ENCODE results near the gene TMEM109. TPM values are rescaled to one million over a fixed set of nuclear protein-coding genes. Genes with fewer than 3 reads are reported as not detected.

TMEM109 gene
- total RNA-seq, 3 donors from 2014 or later: 77.6 to 112 (median 77.7) TPM

GRCh38 chr11:60912851-60913528 lies 968 bp upstream of the TMEM109 start:
- H3K27me3 ChIP-seq: no peaks in the 10 kb centered on the region
- intact Hi-C loops (cut with DNase I; ENCODE audit: low total_unique reads): no loop called here
- peak overlapping the region; percentile 94 to 95 for H3K27ac ChIP-seq
- DNase-seq (ENCODE audit: low spot score in 2 of 2): peak in 1 of 2 donors; percentile 40
- H3K36me3 ChIP-seq: no peaks in the 10 kb centered on the region
- H3K4me1 ChIP-seq: peaks cover 4% of the 10 kb centered on the region in 2 donors
- no peaks in the 10 kb centered on the region for H3K9me3 ChIP-seq
- peak overlapping the region in 2 of 3 donors; percentile 69 to 74 for H3K4me3 ChIP-seq
- TF ChIP-seq CTCF (IDR thresholded peaks at IDR 0.05) (no peak), POLR2AphosphoS5 (IDR thresholded peaks at IDR 0.05) (no peak), POLR2A (IDR thresholded peaks at IDR 0.05) (no peak)

- intact Hi-C loops (cut with DNase I; ENCODE audit: low total_unique reads): no loop called here
- peak overlapping the region; percentile 69 to 84 (median 74) for H3K4me3 ChIP-seq
Measured at GRCh38 chr11:60914633-60915247, 782 bp downstream of the TMEM109 start.

GRCh38 chr11:60915248-60915914 lies 1.4 kb downstream of the TMEM109 start:
- intact Hi-C loops (cut with DNase I; ENCODE audit: low total_unique reads): no loop called here
- peaks cover 4% of the 10 kb centered on the region in 2 donors for H3K4me1 ChIP-seq
- TF ChIP-seq POLR2AphosphoS5 (IDR thresholded peaks at IDR 0.05) (no peak), CTCF (IDR thresholded peaks at IDR 0.05) (no peak), POLR2A (IDR thresholded peaks at IDR 0.05) (no peak)
- H3K9me3 ChIP-seq: no peaks in the 10 kb centered on the region
- no peaks in the 10 kb centered on the region for H3K27me3 ChIP-seq
- H3K36me3 ChIP-seq: no peaks in the 10 kb centered on the region
- peak in 1 of 2 donors; percentile 64 for DNase-seq (ENCODE audit: low spot score in 2 of 2)
- peak overlapping the region; percentile 94 to 95 for H3K27ac ChIP-seq
- peak overlapping the region; percentile 69 to 84 (median 74) for H3K4me3 ChIP-seq

More at GRCh38 chr11:60914633-60915247, 782 bp downstream of the TMEM109 start:
- no peaks in the 10 kb centered on the region for H3K9me3 ChIP-seq
- H3K4me1 ChIP-seq: peaks cover 4% of the 10 kb centered on the region in 2 donors
- H3K36me3 ChIP-seq: no peaks in the 10 kb centered on the region
- DNase-seq (ENCODE audit: low spot score in 2 of 2): no peak
- no peaks in the 10 kb centered on the region for H3K27me3 ChIP-seq
- TF ChIP-seq POLR2A (IDR thresholded peaks at IDR 0.05) (no peak), CTCF (IDR thresholded peaks at IDR 0.05) (no peak), POLR2AphosphoS5 (IDR thresholded peaks at IDR 0.05) (no peak)
- peak overlapping the region; percentile 94 to 95 for H3K27ac ChIP-seq

- no peak for DNase-seq (ENCODE audit: low spot score in 2 of 2)
- H3K9me3 ChIP-seq: no peaks in the 10 kb centered on the region
- H3K27ac ChIP-seq: peak overlapping the region in 1 of 2 donors; percentile 13
- H3K4me1 ChIP-seq: peaks cover 4% of the 10 kb centered on the region in 2 donors
- H3K36me3 ChIP-seq: peaks cover 6% of the 10 kb centered on the region
- intact Hi-C loops (cut with DNase I; ENCODE audit: low total_unique reads): no loop called here
- no peaks in the 10 kb centered on the region for H3K27me3 ChIP-seq
- TF ChIP-seq POLR2AphosphoS5 (IDR thresholded peaks at IDR 0.05): no peak
- TF ChIP-seq POLR2A (IDR thresholded peaks at IDR 0.05): no peak
- no peak for TF ChIP-seq CTCF (IDR thresholded peaks at IDR 0.05)
- H3K4me3 ChIP-seq: no peak overlapping the region
Measured at GRCh38 chr11:60916669-60917206, 2.8 kb downstream of the TMEM109 start.
